Adrenal gland (tissue), 12 donors: ENCODE measurements around the gene PKP2. TPM values are rescaled to one million over a fixed set of nuclear protein-coding genes. Genes with fewer than 3 reads are reported as not detected.
A peak's percentile ranks its signal among the peaks of the same experiment; 100 is the strongest.

Experiments used
- DNase-seq, 7 donors: peaks; one replicate each; pipeline ENCODE4 v3.0.0-alpha.2; 2019 to 2020
- H3K27ac ChIP-seq, 5 donors: fragments of 200-600 bp; sonication (generic) in 4 of 5; 1 replicate in 3 of 5; 2 replicates in 2 of 5; pipeline versions ENCODE4 v1.5.1 to v1.8.0; 2016 to 2020; ENCODE audit warnings: mild to moderate bottlenecking in 1 of 5
- H3K27me3 ChIP-seq: fragments of 200-600 bp; 2 replicates; pipeline ENCODE4 v1.8.0; 2021
- H3K36me3 ChIP-seq, 2 donors: fragments of 200-600 bp; replicated peaks in 1 of 2; 1 replicate in 1 of 2; 2 replicates in 1 of 2; pipeline versions ENCODE4 v1.5.1 to v1.8.0; 2018 to 2022
- H3K4me1 ChIP-seq, 2 donors: fragments of 200-600 bp; replicated peaks in 1 of 2; 1 replicate in 1 of 2; 2 replicates in 1 of 2; pipeline versions ENCODE4 v1.5.1 to v1.8.0; 2018 to 2021
- H3K4me3 ChIP-seq, 4 donors: fragments of 200-600 bp; sonication (generic) in 3 of 4; one replicate each; pipeline ENCODE4 v1.5.1; 2016 to 2018
- H3K9me3 ChIP-seq, 3 donors: fragments of 200-600 bp; sonication (generic) in 1 of 3; replicated peaks in 1 of 3; 1 replicate in 2 of 3; 2 replicates in 1 of 3; pipeline versions ENCODE4 v1.5.1 to v1.8.0; 2016 to 2021
- POLR2A ChIP-seq, 2 donors: fragments of 450-650 bp; IDR thresholded peaks; one replicate each; pipeline ENCODE4 v1.6.1; 2017; ENCODE audit warnings: antibody characterized with exemption in 2 of 2, mild to moderate bottlenecking in 2 of 2, moderate library complexity in 1 of 2
- WGBS, 4 donors: extraction: QIAGEN DNeasy Blood & Tissue Kit in 2 of 4; methylation state at CpG; one replicate each; pipeline versions ENCODE4 v1.1.5 to v1.1.7; 2013 to 2017; 5-methylcytosine and 5-hydroxymethylcytosine counted together
- intact Hi-C, 2 donors: fragments of 100-400 bp; cut with DNase I; formaldehyde crosslinking; loops; one replicate each; pipeline versions ENCODE4 v1.14.1 to v1.15.0; 2022 to 2023
- polyA plus RNA-seq, 3 donors: library from polyadenylated mRNA; stranded (reverse); fragments of 200-250 nt in 2 of 3; fragments of 350-450 nt in 1 of 3; fragmentation: Illumina TruSeq in 1 of 3; extraction: RNeasy Lipid Tissue Mini Kit (QIAGEN cat#74804) in 1 of 3; gene quantifications; one replicate each; pipeline ENCODE4 v1.2.3, GENCODE V29; 2013 to 2014
- total RNA-seq, 9 donors: library from RNA; depleted of rRNA in 4 of 9; stranded (reverse); fragments of >200 nt in 4 of 9; fragments of 120-200 nt in 1 of 9; fragmentation: NEBNext Ultra II Directional in 1 of 9; extraction: Animal tissue kit (Norgen Biotek cat#: 25700) in 1 of 9; gene quantifications; one replicate each; pipeline versions ENCODE4 v1.1.0 to v1.2.4, GENCODE V29; 2013 to 2023
- TF ChIP-seq, protein P1 (sequence below), 6 experiments: fragments of 450-650 bp in 4 of 6; fragments of 200-600 bp in 2 of 6; sonication (generic) in 1 of 6; IDR thresholded peaks; 1 replicate in 5 of 6; 2 replicates in 1 of 6; pipeline versions ENCODE4 v1.5.1 to v1.8.0; 2016 to 2021; ENCODE audit warnings: antibody characterized with exemption in 6 of 6, mild to moderate bottlenecking in 2 of 6, moderate library complexity in 1 of 6
- donor health status: healthy with polysubstance abuse.
- donor health status: Bipolar disorder and iron deficiency.
- donor health status: DM: yes; HTN: yes; CAD: no.
- donor health status: DM: no; HTN: no; CAD: no.
- donor health status: DM: no; HTN: no; CAD: no.
- donor health status: DM: yes; HTN: yes; CAD: no.

The PKP2 gene
- total and polyA plus RNA-seq, 12 donors, result 0.36 to 3.3 (median 1.2) TPM

DNA sequence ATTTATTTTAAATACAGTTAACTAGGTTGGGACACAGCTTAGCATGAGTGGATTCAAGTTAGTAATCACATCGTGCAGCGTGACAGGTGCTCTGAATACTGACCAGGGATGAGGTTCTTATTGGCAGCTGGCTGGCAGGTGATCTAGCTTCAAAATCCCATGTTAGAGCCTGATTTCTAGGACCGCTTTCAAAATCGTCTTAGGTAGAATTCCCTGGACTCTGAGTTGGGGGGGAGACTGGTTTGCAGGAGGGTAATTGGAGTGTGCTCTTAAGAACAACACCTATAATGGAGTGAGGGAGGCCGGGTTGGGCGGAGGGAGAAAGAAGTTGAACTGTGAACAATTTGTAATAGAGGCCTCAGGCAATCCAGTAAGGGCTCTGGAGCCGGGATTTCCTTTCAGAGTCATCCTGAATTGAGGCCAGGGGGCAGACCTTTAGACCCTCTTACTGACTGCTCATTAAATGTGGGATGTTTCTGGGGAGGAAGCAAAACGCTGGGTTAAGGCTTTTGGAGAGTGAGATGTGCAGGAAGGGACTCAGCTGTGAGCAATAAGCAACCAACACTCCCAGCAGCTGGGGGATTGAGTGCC is 140.0 kb downstream of the PKP2 start:
- DNase-seq, result no peak
- Histone ChIP-seq H3K4me1 (peaks cover 8 to 17% of the 10 kb centered on the region in 2 donors), H3K36me3 (peaks cover 0 to 8% of the 10 kb centered on the region in 2 donors), H3K27me3 (no peaks in the 10 kb centered on the region), H3K9me3 (no peaks in the 10 kb centered on the region), H3K27ac (peak overlapping the region in 2 of 5 donors; percentile 87 to 91), H3K4me3 (no peak overlapping the region)
- TF ChIP-seq, protein P1, sequence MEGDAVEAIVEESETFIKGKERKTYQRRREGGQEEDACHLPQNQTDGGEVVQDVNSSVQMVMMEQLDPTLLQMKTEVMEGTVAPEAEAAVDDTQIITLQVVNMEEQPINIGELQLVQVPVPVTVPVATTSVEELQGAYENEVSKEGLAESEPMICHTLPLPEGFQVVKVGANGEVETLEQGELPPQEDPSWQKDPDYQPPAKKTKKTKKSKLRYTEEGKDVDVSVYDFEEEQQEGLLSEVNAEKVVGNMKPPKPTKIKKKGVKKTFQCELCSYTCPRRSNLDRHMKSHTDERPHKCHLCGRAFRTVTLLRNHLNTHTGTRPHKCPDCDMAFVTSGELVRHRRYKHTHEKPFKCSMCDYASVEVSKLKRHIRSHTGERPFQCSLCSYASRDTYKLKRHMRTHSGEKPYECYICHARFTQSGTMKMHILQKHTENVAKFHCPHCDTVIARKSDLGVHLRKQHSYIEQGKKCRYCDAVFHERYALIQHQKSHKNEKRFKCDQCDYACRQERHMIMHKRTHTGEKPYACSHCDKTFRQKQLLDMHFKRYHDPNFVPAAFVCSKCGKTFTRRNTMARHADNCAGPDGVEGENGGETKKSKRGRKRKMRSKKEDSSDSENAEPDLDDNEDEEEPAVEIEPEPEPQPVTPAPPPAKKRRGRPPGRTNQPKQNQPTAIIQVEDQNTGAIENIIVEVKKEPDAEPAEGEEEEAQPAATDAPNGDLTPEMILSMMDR (IDR thresholded peaks at IDR 0.05), result peak in 2 of 6 experiments; percentile 1 to 4
- no peak for TF ChIP-seq POLR2A (IDR thresholded peaks at IDR 0.05)
- intact Hi-C loops, result loop anchor here in 1 of 2 donors (5.0 kb wide), 1 partner anchor 1266 kb away; the partner anchor contains the start of gene ALG10
- WGBS, 4 donors, result 29 to 35% (median 32%) methylated on average over 8 of the region's 8 CpGs

DNA sequence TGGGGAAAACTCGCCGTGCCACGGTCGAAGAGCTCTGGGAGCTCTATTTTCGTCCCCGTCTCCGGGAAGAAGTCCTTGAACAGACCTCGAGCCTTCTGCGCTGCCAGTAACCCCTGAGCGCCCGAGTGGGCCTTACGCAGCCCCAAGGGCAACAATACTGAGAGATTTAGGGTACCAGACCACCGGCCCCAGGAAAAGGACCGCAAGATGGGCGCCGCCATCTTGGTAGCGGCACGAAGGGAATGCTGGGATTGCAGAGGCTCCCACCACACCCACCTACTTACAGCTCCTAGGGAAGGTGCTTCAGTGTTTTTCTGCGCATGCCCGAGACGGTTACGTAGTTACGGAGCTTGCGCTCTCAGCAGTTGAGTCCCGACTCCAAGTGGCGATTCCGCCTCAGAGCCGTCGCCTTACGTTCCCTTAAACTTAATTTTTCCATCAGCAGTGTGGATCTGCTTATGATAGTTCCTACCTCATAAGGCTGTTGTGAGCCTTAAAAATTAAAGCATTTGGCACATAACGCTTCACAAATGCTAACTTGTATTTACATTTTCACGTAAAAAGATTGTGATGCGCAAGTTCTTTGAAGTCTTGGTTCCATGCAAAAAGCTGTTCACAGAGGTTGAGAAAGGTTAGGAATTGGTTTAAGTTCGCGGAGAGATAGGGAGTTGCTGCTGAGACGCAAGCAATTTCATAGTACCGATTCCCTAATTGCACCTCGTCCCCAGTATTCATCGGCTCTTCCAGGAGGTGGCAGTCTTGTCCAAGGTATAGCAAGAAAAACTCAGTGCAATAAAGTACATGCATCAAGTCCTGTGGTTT is 140.7 kb downstream of the PKP2 start, which contains the start of gene YARS2:
Gene YARS2 (minus strand): TSS at position 244 of the 822 bp plus-strand sequence. CDS start 23 bp downstream, at position 221.
- peak; percentile 93 to 99 (median 98) for DNase-seq
- peak; percentile 58 to 78 for TF ChIP-seq POLR2A (IDR thresholded peaks at IDR 0.05)
- TF ChIP-seq, protein P1 (IDR thresholded peaks at IDR 0.05), result peak; percentile 63 to 96 (median 86)
- intact Hi-C loops, result loop anchor here in 1 of 2 donors (5.0 kb wide), 1 partner anchor 1266 kb away; the partner anchor contains the start of gene ALG10
- peak within 1 kb of the TSS; percentile 76 to 94 (median 88) for H3K27ac ChIP-seq
- peak within 1 kb of the TSS; percentile 88 to 100 (median 92) for H3K4me3 ChIP-seq
- no peaks in the 10 kb centered on the region for H3K9me3 ChIP-seq
- no peaks in the 10 kb centered on the region for H3K27me3 ChIP-seq
- WGBS, 4 donors, result 0 to 1% (median 0%) methylated on average over 18 to 39 of the region's 39 CpGs
- H3K4me1 ChIP-seq, result peaks cover 8 to 17% of the 10 kb centered on the region in 2 donors
- peaks cover 0 to 15% of the 10 kb centered on the region in 2 donors for H3K36me3 ChIP-seq

DNA sequence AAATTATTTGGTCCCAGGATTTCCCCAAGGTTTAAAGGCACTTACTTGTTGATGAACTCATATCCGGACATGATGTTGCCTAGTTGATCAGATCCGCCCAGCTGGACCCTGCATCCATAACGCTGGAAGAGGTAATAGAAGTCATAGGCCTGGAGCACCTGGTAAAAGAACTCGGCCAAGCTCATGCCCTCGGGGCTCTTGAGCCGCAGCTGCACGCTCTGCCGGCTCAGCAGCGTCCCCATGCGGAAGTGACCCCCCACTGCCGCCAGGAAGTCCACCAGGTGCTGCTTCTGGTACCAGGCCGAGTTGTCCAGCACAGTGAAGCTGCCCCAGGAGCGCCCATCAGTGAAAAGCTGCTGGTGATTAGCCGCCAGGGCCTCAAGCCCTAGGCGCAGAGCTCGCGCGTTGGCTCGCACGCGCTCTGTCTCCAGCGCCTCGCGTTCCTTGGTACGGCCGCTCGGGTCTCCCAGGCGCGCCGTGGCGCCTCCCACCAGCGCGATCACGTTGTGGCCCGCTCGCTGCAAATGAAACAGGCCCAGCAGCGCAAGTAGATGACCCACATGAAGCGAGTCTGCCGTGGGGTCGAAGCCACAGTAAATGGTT is 141.4 kb downstream of the PKP2 start:
- peak overlapping the region; percentile 62 to 94 (median 88) for H3K27ac ChIP-seq
- intact Hi-C loops, result loop anchor here in 1 of 2 donors (5.0 kb wide), 1 partner anchor 1267 kb away; the partner anchor contains the start of gene ALG10
- peaks cover 8 to 17% of the 10 kb centered on the region in 2 donors for H3K4me1 ChIP-seq
- DNase-seq, result peak; percentile 62 to 85 (median 68)
- no peaks in the 10 kb centered on the region for H3K27me3 ChIP-seq
- 0% methylated on average over 1 to 40 of the region's 40 CpGs for WGBS, 4 donors
- no peak for TF ChIP-seq POLR2A (IDR thresholded peaks at IDR 0.05)
- TF ChIP-seq, protein P1 (IDR thresholded peaks at IDR 0.05), result peak; percentile 27 to 65 (median 54)
- peaks cover 0 to 22% of the 10 kb centered on the region in 2 donors for H3K36me3 ChIP-seq
- no peaks in the 10 kb centered on the region for H3K9me3 ChIP-seq
- peak overlapping the region; percentile 88 to 100 (median 92) for H3K4me3 ChIP-seq
